GM12878 (cell line): ENCODE measurements around the gene COL3A1. TPM values are rescaled to one million over a fixed set of nuclear protein-coding genes. Genes with fewer than 3 reads are reported as not detected.
A peak's percentile ranks its signal among the peaks of the same experiment; 100 is the strongest.

Source experiments
- ATAC-seq: fragments of 200-7000 bp; cut with Tn5 transposase; 3 replicates; pipeline ENCODE4 v1.9.1; 2020; ENCODE audit warnings: mild to moderate bottlenecking, moderate library complexity
- BruUV-seq: library from RNA; stranded (reverse); fragments of 400-500 nt; replicated peaks from 2 replicates; lab custom pipeline; 2021; lab: Mats Ljungman, UMichigan
- CTCF ChIA-PET: fragments of 300-600 bp; sonication (Branson Sonifier 250); formaldehyde crosslinking; extraction: SDS; loops from one replicate; lab custom pipeline; 2021; ENCODE audit warnings: inconsistent platforms; lab: Yijun Ruan, JAX
- POLR2A ChIA-PET: fragments of 350-600 bp; formaldehyde crosslinking; extraction: SDS; loops from one replicate; lab custom pipeline; 2021; ENCODE audit warnings: inconsistent platforms; lab: Charles Lee
- RAD21 ChIA-PET: fragments of 300-600 bp; sonication (Branson Sonifier 250); formaldehyde crosslinking; loops from one replicate; lab custom pipeline; 2023; ENCODE audit warnings: antibody characterized with exemption; ENCODE audit not compliant: unreplicated experiment; lab: Charles Lee
- SMC1A ChIA-PET: fragments of 300-600 bp; sonication (Branson Sonifier 250); formaldehyde crosslinking; loops from one replicate; lab custom pipeline; 2023; ENCODE audit not compliant: unreplicated experiment, uncharacterized antibody; lab: Charles Lee
- DNase-seq: peaks from one replicate; pipeline ENCODE4 v3.0.0-alpha.2; 2011; ENCODE audit warnings: low read depth, low spot score
- FAIRE-seq: peaks from 3 replicates; lab custom pipeline; 2011; peaks lifted over from hg19 to GRCh38; lab: Jason Lieb, UNC
- H2AFZ ChIP-seq: 2 replicates; pipeline ENCODE4 v1.6.0; 2011; ENCODE audit warnings: low read depth, low read length, control low read depth; ENCODE audit not compliant: control insufficient read depth
- H3K27ac ChIP-seq: 2 replicates; pipeline ENCODE4 v1.5.1; 2011; ENCODE audit warnings: control low read depth; ENCODE audit not compliant: control insufficient read depth, insufficient read depth
- H3K27me3 ChIP-seq, 2 experiments: replicated peaks in 1 of 2; 2 replicates each; pipeline versions ENCODE4 v1.6.0 to v1.6.1; 2011; ENCODE audit warnings: low read length in 1 of 2; ENCODE audit not compliant: control insufficient read depth in 2 of 2, insufficient read depth in 2 of 2
- H3K36me3 ChIP-seq, 2 experiments: 2 replicates each; pipeline ENCODE4 v1.5.1; 2011; ENCODE audit warnings: low read length in 1 of 2; ENCODE audit not compliant: control insufficient read depth in 2 of 2, insufficient read depth in 2 of 2
- H3K4me1 ChIP-seq: 2 replicates; pipeline ENCODE4 v1.6.1; 2011; ENCODE audit warnings: mild to moderate bottlenecking, low read length, moderate library complexity, mixed read lengths; ENCODE audit not compliant: control insufficient read depth, insufficient read depth
- H3K4me2 ChIP-seq: 2 replicates; pipeline ENCODE4 v1.6.0; 2011; ENCODE audit warnings: control low read depth; ENCODE audit not compliant: control insufficient read depth, insufficient read depth
- H3K4me3 ChIP-seq: fragments of 200-600 bp; sonication (generic); 2 replicates; pipeline ENCODE4 v1.5.1; 2016
- H3K79me2 ChIP-seq: 2 replicates; pipeline ENCODE4 v1.6.0; 2011; ENCODE audit warnings: low read length; ENCODE audit not compliant: control insufficient read depth, insufficient read depth
- H3K9ac ChIP-seq: 2 replicates; pipeline ENCODE4 v1.8.0; 2011; ENCODE audit warnings: low read length, control low read depth, mixed read lengths; ENCODE audit not compliant: control insufficient read depth, insufficient read depth
- H3K9me3 ChIP-seq: replicated peaks from 3 replicates; pipeline ENCODE4 v1.5.1; 2011; ENCODE audit warnings: mild to moderate bottlenecking, low read length; ENCODE audit not compliant: control insufficient read depth, insufficient read depth
- H4K20me1 ChIP-seq: 2 replicates; pipeline ENCODE4 v1.6.0; 2011; ENCODE audit not compliant: control insufficient read depth, insufficient read depth
- ATF2 ChIP-seq: IDR thresholded peaks from 2 replicates; pipeline ENCODE4 v1.6.1; 2012; ENCODE audit warnings: low read length, inconsistent platforms
- BCLAF1 ChIP-seq: fragments of 450-650 bp; IDR thresholded peaks from 2 replicates; pipeline ENCODE4 v1.6.1; 2017; ENCODE audit warnings: antibody characterized with exemption, mild to moderate bottlenecking, moderate library complexity
- CBFB ChIP-seq: IDR thresholded peaks from 2 replicates; pipeline ENCODE4 v1.6.1; 2016; ENCODE audit warnings: antibody characterized with exemption, low read depth
- EP300 ChIP-seq, 2 experiments: fragments of 150-350 bp in 1 of 2; IDR thresholded peaks; 2 replicates each; pipeline ENCODE4 v1.6.1; 2011 to 2012; ENCODE audit warnings: low read depth in 2 of 2, low read length in 2 of 2, borderline replicate concordance in 1 of 2, improper control_type of control experiment in 1 of 2, inconsistent platforms in 1 of 2; ENCODE audit not compliant: control insufficient read depth in 1 of 2
- EZH2 ChIP-seq: IDR thresholded peaks from 2 replicates; pipeline ENCODE4 v1.6.1; 2012; ENCODE audit warnings: low read depth, mild to moderate bottlenecking, control low read depth, inconsistent platforms, low read length, borderline replicate concordance; ENCODE audit not compliant: control insufficient read depth
- FOXK2 ChIP-seq: fragments of 450-650 bp; IDR thresholded peaks from 2 replicates; pipeline ENCODE4 v1.6.1; 2017; ENCODE audit warnings: mild to moderate bottlenecking, moderate library complexity
- KDM1A ChIP-seq: fragments of 200-600 bp; sonication (generic); IDR thresholded peaks from 2 replicates; pipeline ENCODE4 v1.6.1; 2016; ENCODE audit warnings: borderline replicate concordance
- MEF2B ChIP-seq: fragments of 450-650 bp; IDR thresholded peaks from 2 replicates; pipeline ENCODE4 v1.6.1; 2018; ENCODE audit warnings: mild to moderate bottlenecking, moderate library complexity; ENCODE audit not compliant: partially characterized antibody, poor library complexity, severe bottlenecking
- NR2C2 ChIP-seq: IDR thresholded peaks from 2 replicates; pipeline ENCODE4 v1.6.1; 2011; ENCODE audit warnings: borderline replicate concordance, low read depth; ENCODE audit not compliant: control insufficient read depth, insufficient read length
- POLR2AphosphoS5 ChIP-seq: IDR thresholded peaks from 2 replicates; pipeline ENCODE4 v1.6.1; 2011; ENCODE audit warnings: mild to moderate bottlenecking, low read length, inconsistent platforms
- SMARCA5 ChIP-seq: fragments of 450-650 bp; IDR thresholded peaks from 2 replicates; pipeline ENCODE4 v1.6.1; 2017; ENCODE audit warnings: mild to moderate bottlenecking
- SUZ12 ChIP-seq: fragments of 200-600 bp; sonication (generic); IDR thresholded peaks from one replicate; pipeline ENCODE4 v1.6.1; 2018; ENCODE audit warnings: antibody characterized with exemption, mild to moderate bottlenecking; ENCODE audit not compliant: unreplicated experiment
- WGBS: methylation state at CpG from one replicate; pipeline ENCODE4 v1.1.6; 2016; ENCODE audit warnings: low lambda C conversion rate; ENCODE audit not compliant: insufficient replicate concordance, insufficient coverage; ENCODE audit errors: missing lambda C conversion rate; 5-methylcytosine and 5-hydroxymethylcytosine counted together
- in situ Hi-C: fragments of 300-500 bp; cut with MboI; formaldehyde crosslinking; loops from 9 replicates; pipeline ENCODE4 v1.14.3; 2018; ENCODE audit warnings: mixed read lengths
- intact Hi-C: fragments of 100-400 bp; cut with micrococcal nuclease; formaldehyde crosslinking; loops from one replicate; pipeline ENCODE4 v1.14.2; 2022; ENCODE audit not compliant: unreplicated experiment
- polyA plus RNA-seq, 11 experiments: library from polyadenylated mRNA; depleted of rRNA in 4 of 11; unstranded in 6 of 11; stranded (reverse) in 5 of 11; fragments of >200 nt; fragmentation: Nextera tagmentation in 4 of 11; fragmentation: Illumina TruSeq in 1 of 11; extraction: Ambion mirVana in 4 of 11; extraction: Trizol in 1 of 11; gene quantifications; 1 replicate in 1 of 11; 2 replicates in 10 of 11; pipeline versions ENCODE4 v1.2.1 to v1.2.3, GENCODE V29; 2011 to 2016; ENCODE audit warnings: inconsistent platforms in 2 of 11, missing spikeins in 2 of 11, low read depth in 1 of 11
- total RNA-seq, 4 experiments: library from RNA; depleted of rRNA in 3 of 4; stranded (reverse); fragments of >200 nt in 3 of 4; fragmentation: Illumina TruSeq in 1 of 4; extraction: Trizol in 1 of 4; gene quantifications; 2 replicates each; pipeline versions ENCODE4 v1.2.1 to v1.2.3, GENCODE V29; 2013 to 2021

COL3A1 gene
- total and polyA plus RNA-seq, 10 of the 15 experiments (the other 5 are each of a cell fraction or from before 2014, with no cell fraction given): 0.04 to 0.67 (median 0.10) TPM; not detected in 2

GRCh38 chr2:188969236-188969635 is 4.9 kb upstream of the COL3A1 start:
- TF ChIP-seq FOXK2 (no peak), CBFB (no peak)
- FAIRE-seq: no peak
- ATAC-seq: peak; percentile 41; the same call in 2 of the 3 replicates
- H3K36me3 ChIP-seq: no peaks in the 10 kb centered on the region
- ChIA-PET RAD21 (interaction anchor here (0.9 to 1.6 kb wide), 3 partner anchors 9 to 15 kb away, joined by 4 to 22 read pairs (median 4); no protein-coding TSS in a partner anchor), POLR2A (interaction anchor here (0.6 kb wide), 1 partner anchor 10 kb away, joined by 3 read pairs; no protein-coding TSS in a partner anchor), CTCF (interaction anchor here (0.8 to 2.0 kb wide), 4 partner anchors 9 to 14 kb away, joined by 3 to 12 read pairs (median 6); no protein-coding TSS in a partner anchor), SMC1A (interaction anchor here (1.0 to 1.5 kb wide), 5 partner anchors 9 to 87 kb away, joined by 3 to 10 read pairs (median 3); no protein-coding TSS in a partner anchor)
- H4K20me1 ChIP-seq: no peaks in the 10 kb centered on the region
- no peak overlapping the region for H3K4me3 ChIP-seq
- H3K79me2 ChIP-seq: no peaks in the 10 kb centered on the region
- intact Hi-C loops (no loop called here), in situ Hi-C loops (no loop called here)
- WGBS: 12% methylated on average over 3 of the region's 3 CpGs
- DNase-seq: no peak
- H3K4me1 ChIP-seq: no peaks in the 10 kb centered on the region
- no peaks in the 10 kb centered on the region for H3K9me3 ChIP-seq
- no peaks in the 10 kb centered on the region for H3K27me3 ChIP-seq
- H3K9ac ChIP-seq: no peak overlapping the region
- no peak overlapping the region for H3K4me2 ChIP-seq
- no TSS peak for BruUV-seq
- H2AFZ ChIP-seq: no peak overlapping the region
- H3K27ac ChIP-seq: no peak overlapping the region

- no peak overlapping the region for H3K4me3 ChIP-seq
- H3K27me3 ChIP-seq: no peaks in the 10 kb centered on the region
- no peak overlapping the region for H3K27ac ChIP-seq
- WGBS: 3% methylated on average over 2 of the region's 2 CpGs
- DNase-seq (no peak), ATAC-seq (peak; percentile 56), FAIRE-seq (no peak)
- BruUV-seq: no TSS peak
- H3K4me1 ChIP-seq: no peaks in the 10 kb centered on the region
- H4K20me1 ChIP-seq: no peaks in the 10 kb centered on the region
- CTCF ChIA-PET: interaction anchor here (0.8 to 2.0 kb wide), 4 partner anchors 9 to 14 kb away, joined by 3 to 12 read pairs (median 6); no protein-coding TSS in a partner anchor
- H3K9me3 ChIP-seq: no peaks in the 10 kb centered on the region
- H3K4me2 ChIP-seq: no peak overlapping the region
- POLR2A ChIA-PET: interaction anchor here (0.6 kb wide), 1 partner anchor 9 kb away, joined by 3 read pairs; no protein-coding TSS in a partner anchor
- in situ Hi-C loops: no loop called here
- SMC1A ChIA-PET: interaction anchor here (1.0 to 1.5 kb wide), 5 partner anchors 9 to 87 kb away, joined by 3 to 10 read pairs (median 3); no protein-coding TSS in a partner anchor
- no peaks in the 10 kb centered on the region for H3K79me2 ChIP-seq
- RAD21 ChIA-PET: interaction anchor here (0.9 to 1.6 kb wide), 3 partner anchors 9 to 15 kb away, joined by 4 to 22 read pairs (median 4); no protein-coding TSS in a partner anchor
- H2AFZ ChIP-seq: no peak overlapping the region
- H3K9ac ChIP-seq: no peak overlapping the region
- intact Hi-C loops: no loop called here
- H3K36me3 ChIP-seq: no peaks in the 10 kb centered on the region
- no peak for TF ChIP-seq SUZ12
- TF ChIP-seq KDM1A: no peak
- no peak for TF ChIP-seq SMARCA5
- no peak for TF ChIP-seq BCLAF1
- TF ChIP-seq NR2C2: no peak
- TF ChIP-seq MEF2B: no peak
- no peak for TF ChIP-seq EP300 (IDR thresholded peaks at IDR 0.05; ENCODE audit: borderline replicate concordance in 1 of 2, control insufficient read depth in 1 of 2, low read depth in 2 of 2, low read length in 2 of 2)
- TF ChIP-seq POLR2AphosphoS5: no peak
- TF ChIP-seq EZH2: no peak
- TF ChIP-seq ATF2: no peak
Measured at GRCh38 chr2:188969651-188970050, 4.5 kb upstream of the COL3A1 start.
